Right ventricle myocardium superior (tissue), 1 donor: ENCODE results near the gene DOCK10. TPM values are rescaled to one million over a fixed set of nuclear protein-coding genes. Genes with fewer than 3 reads are reported as not detected.
A peak's percentile ranks its signal among the peaks of the same experiment; 100 is the strongest.

Experiments
- ATAC-seq: fragments of 200-7000 bp; cut with Tn5 transposase; one replicate; pipeline ENCODE4 v1.9.1; 2020; ENCODE audit warnings: mild to moderate bottlenecking; ENCODE audit not compliant: poor library complexity
- DNase-seq: peaks from one replicate; pipeline ENCODE4 v3.0.0-alpha.2; 2020
- intact Hi-C: fragments of 100-400 bp; cut with DNase I; formaldehyde crosslinking; loops from one replicate; pipeline ENCODE4 v1.11.2; 2022
- total RNA-seq: library from RNA; stranded (reverse); fragmentation: NEBNext Ultra II Directional; extraction: Animal tissue kit (Norgen Biotek cat#: 25700); gene quantifications from one replicate; pipeline ENCODE4 v1.2.1, GENCODE V29; 2021
- donor health status: DM: no; HTN: yes; CAD: no; lungs with severe emphysema.

The DOCK10 gene
- total RNA-seq, 1 donor from 2014 or later, result 2.2 TPM

DNA sequence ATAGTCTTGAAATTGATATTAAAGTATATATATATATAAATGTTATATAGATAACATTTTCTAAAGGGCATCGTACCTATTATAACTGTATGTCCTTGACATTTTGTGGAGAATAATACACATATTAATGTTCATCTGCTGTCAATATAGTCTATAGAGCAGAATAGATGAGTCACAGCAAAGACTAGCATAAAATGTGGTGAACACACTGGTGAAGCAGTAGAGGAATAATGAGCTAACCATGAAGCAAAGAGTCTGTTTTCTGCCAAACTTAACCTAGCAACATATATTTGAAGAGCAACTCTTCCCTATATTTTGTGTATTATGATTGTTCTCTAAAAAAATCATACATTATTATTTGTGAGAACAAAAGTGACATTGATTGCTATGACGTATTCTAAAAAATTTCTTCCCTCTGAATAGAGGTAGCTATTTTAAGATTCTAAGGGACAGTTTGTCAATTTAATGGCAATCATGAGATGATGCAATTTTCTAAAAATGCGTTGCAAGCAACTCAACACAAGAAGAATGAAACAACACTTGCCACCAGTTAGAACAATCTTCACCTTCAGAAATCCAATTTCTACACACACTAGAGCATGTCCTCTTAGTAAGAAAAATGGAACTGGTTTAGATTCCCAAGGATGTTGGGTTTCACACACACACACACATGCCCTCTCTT, 22.0 kb downstream of the DOCK10 start:
- DNase-seq, result no peak

DNA sequence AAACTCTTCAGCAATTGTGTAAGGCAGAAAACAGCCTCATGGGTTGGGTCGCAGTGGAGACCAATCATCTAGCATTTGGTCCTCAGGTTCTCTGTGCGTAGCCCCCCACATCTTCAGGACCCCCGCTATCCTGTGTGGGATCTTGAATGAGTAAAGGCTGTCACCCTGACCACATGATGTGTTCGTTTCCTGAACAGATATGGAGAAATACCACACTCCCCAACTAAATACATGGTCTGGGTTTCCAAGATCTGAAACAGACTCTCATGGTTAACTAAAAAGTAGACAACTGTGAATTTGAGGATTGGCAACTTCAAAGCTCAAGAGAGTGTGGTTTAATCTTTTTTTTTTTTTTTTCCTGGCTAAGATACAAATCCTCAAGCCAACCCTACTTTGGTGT, 23.2 kb downstream of the DOCK10 start:
- no peak for ATAC-seq
- no peak for DNase-seq
- intact Hi-C loops, result no loop called here

More for the DNA sequence above, 22.0 kb downstream of the DOCK10 start:
- no peak for ATAC-seq
- intact Hi-C loops, result no loop called here

DNA sequence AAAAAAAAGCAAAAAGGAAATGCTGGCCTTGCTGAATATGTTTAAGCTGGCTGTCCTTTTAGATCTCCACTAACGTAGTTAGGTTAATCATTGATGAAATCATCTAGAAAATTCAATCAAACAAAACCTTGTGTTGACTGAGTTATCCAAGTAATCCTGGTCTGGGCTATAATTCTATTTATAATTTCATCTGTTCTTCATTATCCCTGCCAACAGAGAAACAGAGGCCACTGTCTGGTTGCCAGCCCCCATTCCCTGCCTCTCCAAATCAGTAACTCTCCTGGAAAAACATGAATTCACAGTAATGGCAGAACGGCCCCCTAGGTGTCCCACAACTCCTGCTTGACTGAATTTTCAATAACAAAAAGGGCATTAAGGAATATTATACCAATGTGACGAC, 24.6 kb downstream of the DOCK10 start:
- DNase-seq, result no peak
- no peak for ATAC-seq
- intact Hi-C loops, result no loop called here

DNA sequence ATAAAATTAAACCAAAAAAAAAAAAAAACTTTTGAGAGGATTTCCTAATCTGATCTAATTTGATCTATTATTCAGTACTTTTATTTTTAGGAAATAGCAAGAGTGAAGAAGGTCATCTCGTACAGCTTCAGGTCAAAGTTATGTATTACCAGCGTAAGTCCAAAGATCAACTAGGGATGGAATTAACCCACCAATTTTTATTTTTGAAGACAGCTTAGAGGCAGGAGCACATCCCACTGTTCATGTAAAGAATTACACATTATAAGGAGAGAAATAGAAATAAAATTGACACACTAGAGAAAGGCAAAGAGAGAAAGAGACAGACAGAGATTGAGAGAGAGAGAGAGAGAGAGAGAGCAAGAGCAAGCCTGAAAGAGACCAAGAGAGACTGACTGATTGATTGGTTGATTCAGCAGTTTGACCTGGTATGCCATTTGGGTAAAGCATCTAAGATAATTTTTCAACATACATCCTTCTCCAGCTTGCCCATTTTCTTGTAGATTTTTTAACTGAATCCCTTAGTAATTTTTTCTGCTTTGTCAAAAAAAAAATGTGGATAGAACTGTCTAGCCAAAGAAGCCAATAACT, 25.1 kb downstream of the DOCK10 start:
- ATAC-seq, result no peak
- DNase-seq, result no peak
- intact Hi-C loops, result no loop called here

DNA sequence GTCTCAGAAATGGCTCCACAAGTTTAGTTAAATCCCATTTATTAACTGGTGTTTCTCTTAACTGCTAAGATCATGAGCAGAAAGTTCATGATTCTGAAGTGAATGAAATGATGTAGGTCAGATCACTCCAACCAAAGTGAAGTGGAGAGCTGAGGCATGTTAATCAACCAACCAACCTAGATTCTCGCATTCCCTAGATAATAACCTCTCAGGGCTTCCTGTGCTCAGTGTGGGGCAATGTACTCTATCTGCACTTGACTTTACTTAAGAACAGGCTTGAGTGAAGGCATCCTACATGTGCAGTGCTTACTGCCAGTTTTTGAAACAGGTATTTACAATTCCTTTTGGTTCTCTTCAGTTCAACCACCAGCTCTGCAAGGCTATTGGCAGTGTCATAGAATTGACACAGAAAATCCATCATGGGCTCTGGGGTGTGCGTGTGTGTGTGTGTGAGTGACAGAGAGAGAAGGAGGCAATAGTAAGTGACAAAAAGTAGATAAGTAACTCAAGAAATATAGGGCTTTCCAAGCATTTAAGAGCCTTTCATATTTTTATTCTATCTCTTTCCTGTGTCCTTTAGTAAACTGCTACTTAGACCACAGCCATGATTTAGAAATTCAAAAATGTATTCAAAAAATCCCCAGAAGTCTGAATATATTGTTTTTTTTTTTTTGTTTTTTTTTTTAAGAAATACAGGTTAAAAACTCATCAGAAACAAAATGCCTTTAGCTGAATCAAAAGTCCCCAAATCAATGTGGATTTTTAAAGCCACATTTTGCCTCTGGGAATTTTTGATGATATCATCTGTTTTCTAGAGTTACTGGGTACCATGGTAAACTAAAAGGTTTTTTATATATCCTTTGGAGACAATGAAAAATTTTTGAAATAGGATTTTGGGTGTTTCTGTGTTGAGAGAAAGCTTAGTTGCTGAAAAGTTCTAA, 28.6 kb downstream of the DOCK10 start:
- intact Hi-C loops, result no loop called here
- no peak for ATAC-seq

DNA sequence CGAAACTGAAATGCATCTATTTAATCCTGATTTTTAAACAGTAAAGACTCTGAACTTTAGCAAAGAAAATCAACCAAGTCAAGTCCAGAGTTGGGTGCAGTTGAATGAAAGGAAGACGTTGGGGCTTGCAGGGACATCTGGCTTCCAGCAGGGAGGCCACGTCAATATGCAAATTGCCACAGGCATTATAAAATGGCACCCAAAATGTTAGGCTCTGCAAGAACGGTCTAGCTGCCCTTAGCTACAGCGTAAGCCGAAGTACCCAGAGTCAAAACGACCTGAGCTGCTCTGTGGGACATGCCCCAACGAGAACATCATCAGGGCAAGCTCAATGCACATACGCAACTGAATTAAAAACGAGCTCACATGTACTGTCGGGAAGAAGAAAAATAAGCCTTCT, 30.7 kb downstream of the DOCK10 start:
- DNase-seq (no peak), ATAC-seq (no peak)
- intact Hi-C loops, result no loop called here

More for the DNA sequence above, 28.6 kb downstream of the DOCK10 start:
- no peak for DNase-seq

DNA sequence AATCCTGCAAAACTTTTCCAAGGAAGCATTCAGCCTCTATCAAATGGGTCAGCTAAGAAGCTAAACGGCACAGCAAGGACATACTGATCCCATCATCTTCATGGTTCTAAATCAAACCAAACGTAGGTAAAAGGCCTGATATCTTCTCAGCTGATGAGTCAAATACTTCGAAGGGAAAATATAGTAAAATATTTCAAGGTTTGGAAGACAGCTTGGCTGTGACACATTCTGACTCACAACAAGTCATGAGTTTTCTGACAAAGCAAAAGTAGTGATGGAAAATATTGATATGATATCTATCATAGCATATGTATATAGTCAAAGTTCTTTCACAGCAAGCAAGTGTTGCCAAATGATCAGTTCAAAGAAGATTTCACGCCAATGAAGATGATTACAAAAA, 31.5 kb downstream of the DOCK10 start:
- no peak for DNase-seq
- intact Hi-C loops, result no loop called here
- ATAC-seq, result no peak

DNA sequence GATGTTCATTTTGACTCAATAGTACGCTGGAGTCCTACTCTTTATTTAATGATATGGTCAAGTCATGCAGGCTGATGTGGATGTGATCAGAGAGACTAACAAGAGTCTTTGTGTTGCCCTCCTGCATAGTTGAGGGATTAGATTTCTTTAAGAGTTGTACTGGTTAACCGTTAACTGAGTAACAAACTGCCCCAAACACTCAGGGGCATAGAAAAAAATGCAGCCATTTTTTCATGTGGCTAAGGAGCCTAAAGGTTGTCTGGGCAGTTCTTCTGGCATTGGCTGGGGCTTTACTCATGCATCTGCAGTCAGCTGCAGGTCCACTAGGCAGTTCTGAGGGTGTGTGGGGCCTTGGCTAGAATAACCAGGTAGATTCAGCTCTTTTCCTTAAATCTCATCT, 32.5 kb downstream of the DOCK10 start:
- DNase-seq (no peak), ATAC-seq (no peak)
- intact Hi-C loops, result no loop called here

DNA sequence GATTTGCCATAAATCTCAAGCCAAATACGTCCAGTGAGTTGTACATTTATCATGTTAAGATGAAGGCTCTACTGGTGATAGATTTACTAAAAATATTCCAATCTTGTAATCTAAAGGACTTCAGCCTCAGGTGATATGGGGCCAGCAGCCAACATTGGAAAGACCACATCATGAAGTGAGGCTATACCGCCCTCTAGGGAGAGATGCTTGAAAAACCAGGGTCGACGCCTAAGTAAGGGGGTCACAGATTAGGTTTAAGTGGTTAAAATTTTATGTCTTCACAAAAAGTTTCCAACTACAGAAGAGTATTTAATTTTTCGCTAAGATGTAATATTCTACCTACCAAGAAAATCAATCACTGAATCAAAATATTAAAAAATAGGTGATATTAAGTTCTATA, 33.3 kb downstream of the DOCK10 start:
- DNase-seq (no peak), ATAC-seq (no peak)
- intact Hi-C loops, result no loop called here

DNA sequence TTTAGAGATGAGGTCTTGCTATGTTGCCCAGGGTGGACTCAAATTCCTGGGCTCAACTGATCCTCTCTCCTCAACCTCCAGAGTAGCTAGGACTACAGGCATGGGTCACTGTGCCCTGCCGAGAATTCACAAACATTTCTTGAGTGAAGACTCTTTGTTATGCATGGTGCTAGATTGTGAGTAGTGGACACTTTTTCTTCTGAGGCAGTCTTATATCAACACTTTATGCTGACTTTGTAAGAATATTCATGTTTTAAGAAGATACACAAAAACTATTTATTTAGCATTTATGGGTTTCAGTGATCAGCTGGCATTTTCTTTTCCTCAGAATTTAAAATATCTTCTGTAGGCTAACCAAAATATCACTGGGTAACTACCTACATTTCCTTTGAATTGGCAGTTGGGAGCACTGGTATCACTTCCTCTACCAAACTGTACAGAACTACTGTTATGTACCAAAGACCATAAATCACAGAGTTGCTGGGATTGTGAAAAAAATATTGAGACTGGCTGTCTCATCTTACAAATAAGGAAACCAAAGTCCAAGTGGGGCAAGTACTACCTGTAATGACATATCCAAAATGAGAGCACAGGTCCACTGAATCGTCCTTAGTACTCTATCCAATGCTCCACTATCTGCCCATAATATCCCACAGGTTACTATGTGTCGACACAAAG, 34.0 kb downstream of the DOCK10 start:
- DNase-seq, result no peak
- ATAC-seq, result no peak
- intact Hi-C loops, result no loop called here

DNA sequence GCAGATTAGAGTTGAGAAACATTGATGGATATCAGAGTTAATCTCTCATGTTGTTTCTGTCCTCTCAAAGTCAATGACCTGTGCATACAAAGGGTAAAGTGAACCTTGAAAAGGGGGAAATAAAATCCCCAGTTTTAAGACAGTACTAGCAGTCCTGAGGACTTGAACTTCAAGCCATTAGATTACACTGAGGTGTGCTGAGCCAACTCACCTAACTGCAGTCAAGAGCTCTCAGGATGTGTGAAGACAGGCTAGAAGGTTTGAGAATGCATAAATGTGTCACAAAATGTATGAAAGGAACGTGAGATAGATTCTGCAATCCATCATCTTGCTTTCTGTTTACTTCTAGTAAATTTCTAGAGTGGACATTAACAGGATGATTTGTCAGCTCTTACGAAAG, 35.5 kb downstream of the DOCK10 start:
- no peak for ATAC-seq
- DNase-seq, result no peak
- intact Hi-C loops, result no loop called here

DNA sequence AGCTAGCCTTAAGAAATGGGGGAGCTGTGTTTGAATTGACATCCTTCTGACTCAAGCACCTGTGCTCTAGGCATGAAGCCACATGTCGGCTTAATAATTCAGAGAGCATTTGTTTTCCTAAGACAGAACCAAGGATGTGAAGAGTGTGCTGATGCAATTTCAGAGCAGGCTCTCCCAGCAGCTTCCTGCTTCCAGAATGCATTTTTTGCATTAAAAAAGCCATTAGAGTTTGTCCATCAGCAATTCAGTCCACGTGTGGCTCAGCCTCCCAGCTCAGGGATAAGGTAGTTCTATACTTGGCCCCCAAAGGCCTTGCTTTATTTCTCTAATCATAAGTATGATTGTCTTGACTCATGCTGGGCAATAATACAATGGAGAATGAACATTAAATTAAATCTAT, 37.7 kb downstream of the DOCK10 start:
- DNase-seq, result no peak
- intact Hi-C loops, result no loop called here
- ATAC-seq, result no peak

DNA sequence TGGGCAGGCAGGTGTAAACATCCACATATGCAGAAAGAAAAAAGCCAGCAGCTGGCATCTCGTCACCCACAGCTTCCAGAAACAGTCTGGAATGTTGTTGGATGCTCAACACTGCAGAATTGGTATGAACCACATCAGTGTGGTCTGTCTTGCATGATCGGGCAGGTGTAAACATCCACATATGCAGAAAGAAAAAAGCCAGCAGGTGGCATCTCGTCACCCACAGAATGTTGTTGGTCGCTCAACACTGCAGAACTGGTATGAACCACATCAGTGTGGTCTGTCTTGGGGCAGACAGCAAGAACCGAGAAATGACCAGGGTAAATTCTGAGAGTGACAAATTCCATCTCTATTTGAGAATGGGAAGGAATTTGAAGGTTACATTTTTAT, 39.6 kb downstream of the DOCK10 start:
- intact Hi-C loops, result no loop called here
- no peak for DNase-seq
- ATAC-seq, result no peak

DNA sequence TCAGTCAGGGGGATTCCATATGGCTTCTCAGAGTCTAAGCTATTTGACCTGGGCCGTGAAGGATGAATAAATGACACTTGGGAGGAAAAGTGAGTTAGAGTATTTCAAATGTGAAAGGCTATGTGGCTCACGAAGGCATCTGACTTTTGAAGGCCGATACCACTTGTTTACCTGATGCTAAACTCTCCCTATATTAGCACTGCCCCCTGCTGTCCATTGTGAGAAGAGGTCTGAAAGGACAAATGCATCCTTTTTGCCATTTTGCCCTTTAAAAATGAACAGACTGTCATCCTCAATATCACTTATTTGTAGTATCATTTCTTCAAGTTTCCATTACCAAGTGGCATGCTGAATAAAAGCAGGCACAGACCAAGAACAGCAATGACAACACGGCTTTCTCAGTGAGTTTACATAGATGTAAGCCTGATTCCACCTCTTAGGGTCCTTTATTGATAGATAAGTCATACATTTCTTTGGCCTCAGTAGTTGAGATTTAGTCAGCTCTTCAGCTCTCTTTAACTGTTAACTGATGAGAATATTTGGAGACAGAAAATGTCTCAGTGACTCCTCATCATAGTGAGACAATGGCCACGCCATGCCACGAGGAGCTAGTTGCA, 40.1 kb downstream of the DOCK10 start:
- intact Hi-C loops, result no loop called here
- ATAC-seq, result peak; percentile 53
- no peak for DNase-seq

DNA sequence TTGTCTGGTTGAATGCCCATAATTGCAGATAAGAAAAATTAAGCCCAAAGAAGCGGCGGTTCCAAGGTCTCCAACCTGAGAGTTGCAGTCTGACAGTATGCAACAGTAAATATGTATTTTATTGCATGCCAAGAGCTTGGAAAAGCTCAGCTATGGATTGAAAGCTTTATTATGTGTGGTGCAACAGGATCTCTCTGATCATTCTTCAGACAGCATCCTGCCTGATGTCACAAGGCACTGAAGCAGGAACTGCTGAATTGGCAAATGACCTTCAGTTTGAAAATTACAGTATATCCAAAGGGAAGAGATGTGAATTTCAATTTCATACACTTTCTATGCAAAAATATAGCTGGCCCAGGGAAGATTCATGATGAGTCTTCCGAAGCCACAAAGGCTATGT, 42.5 kb downstream of the DOCK10 start:
- intact Hi-C loops, result no loop called here
- no peak for DNase-seq
- no peak for ATAC-seq

DNA sequence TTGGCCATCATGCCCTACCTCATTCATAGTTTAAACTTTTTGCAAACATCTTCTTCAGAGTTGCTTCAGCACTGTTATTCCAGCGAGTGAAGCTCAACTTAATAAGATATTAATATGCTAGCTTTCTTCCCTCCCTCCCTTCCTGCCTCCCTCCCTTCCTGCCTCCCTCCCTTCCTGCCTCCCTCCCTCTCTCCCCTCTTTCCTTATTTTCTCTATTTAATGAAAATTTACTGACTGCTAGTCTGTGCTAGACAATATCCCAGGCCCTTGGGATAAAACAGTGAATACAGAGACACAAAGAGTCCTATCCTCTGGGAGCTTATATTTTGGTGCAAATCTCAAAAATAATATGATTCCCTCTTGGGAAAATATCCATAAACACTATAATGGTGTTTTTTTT, 42.9 kb downstream of the DOCK10 start:
- ATAC-seq (no peak), DNase-seq (no peak)
- intact Hi-C loops, result no loop called here

DNA sequence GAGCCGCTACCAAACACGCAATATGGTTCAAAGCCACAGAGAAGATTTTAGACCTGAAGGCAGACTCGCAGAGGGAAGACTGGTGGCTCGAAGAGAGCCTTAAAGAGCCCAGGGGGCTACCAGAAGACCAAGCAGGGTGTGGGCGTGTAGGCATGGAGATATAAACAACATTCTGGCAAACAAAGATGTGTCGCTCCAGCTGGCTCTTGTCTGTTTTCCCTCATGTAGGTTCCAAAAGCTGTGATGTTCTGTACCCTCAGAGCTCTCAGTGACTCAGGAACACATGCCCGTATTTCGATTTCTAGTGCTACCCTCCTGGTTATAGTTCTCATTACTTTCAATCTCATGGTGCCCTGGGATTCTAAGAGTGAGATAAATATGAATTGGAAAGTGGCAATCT, 44.5 kb downstream of the DOCK10 start:
- intact Hi-C loops, result no loop called here
- DNase-seq (no peak), ATAC-seq (peak; percentile 27)

DNA sequence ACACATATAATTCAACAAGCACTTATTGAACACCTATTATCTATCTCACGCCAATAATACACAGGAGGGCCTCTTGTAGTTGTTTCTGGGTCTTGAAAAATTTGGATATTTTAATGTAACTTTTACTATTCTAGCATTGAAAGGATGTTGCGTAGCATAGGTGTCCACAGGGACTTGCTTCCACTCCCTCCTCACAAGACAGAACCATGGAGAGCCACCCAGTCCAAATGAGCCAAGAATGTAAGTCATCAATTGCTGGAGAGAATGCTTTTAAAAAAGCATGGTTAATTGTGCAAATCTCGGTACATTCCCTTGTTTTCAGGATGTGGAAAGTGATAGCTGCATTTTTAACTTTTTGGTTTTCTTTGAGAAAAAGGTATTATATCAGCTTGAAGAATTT, 46.8 kb downstream of the DOCK10 start:
- DNase-seq (no peak), ATAC-seq (no peak)
- intact Hi-C loops, result no loop called here

DNA sequence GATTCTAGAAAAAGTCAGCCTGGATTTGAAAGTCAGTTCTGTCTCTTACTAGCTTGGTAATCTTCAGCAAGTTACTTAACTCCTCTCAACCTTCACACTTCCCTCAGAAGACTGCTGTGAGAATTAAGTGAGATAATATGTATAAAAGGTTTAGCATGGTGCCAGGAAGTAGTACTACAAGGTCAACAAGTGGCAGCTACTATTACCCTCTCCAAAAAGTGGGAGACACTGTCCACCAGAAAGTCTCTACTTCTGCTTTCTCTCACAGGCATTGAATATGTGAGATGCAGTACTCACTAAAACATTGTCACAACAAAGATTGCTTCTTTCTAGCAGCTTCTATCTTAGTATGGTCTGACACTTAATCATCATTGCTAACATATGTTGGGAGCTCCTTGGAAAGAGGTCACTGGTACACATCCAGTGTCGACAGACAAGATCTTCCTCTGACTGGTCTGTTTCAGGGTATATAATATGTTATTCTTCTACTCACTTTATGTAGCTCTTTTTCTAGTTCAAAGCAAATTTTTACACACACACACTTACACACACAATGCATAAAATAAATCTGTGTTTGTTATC, 47.9 kb downstream of the DOCK10 start:
- DNase-seq (no peak), ATAC-seq (no peak)
- intact Hi-C loops, result no loop called here
